ENCODE data around the gene ASGR1. TPM values are rescaled to one million over a fixed set of nuclear protein-coding genes. Genes with fewer than 3 reads are reported as not detected.

ASGR1 gene
- total RNA-seq: 1 to 10 TPM in 1 of 2 experiments, under 1 TPM in 1; 0.65 to 1.3 TPM

GRCh38 chr17:7179317-7180254 is at the start of gene ASGR1:
Gene ASGR1, minus strand, starts transcription at chr17:7179370. Its CDS starts 807 bp downstream, at chr17:7178563.
- ChIA-PET CTCF (no interaction called here), POLR2A (no interaction called here)

GRCh38 chr17:7228920-7229319 is 49.8 kb upstream of the ASGR1 start:
- ChIA-PET POLR2A (interaction anchor here (0.7 to 1.5 kb wide), 2 partner anchors 9 to 16 kb away, joined by 3 to 6 read pairs; partner anchors contain the start of genes ACADVL and DLG4), CTCF (no interaction called here)

- CTCF ChIA-PET: no interaction called here
Observed at GRCh38 chr17:7226721-7227710, 47.8 kb upstream of the ASGR1 start.

GRCh38 chr17:7225711-7226331 is 46.7 kb upstream of the ASGR1 start:
- CTCF ChIA-PET: interaction anchor here (1.2 kb wide), 1 partner anchor 9 kb away, joined by 4 read pairs; the partner anchor contains the start of gene DVL2
- POLR2A ChIA-PET: no interaction called here

More at GRCh38 chr17:7226721-7227710, 47.8 kb upstream of the ASGR1 start:
- POLR2A ChIA-PET: no interaction called here

GRCh38 chr17:7224661-7225111 is 45.5 kb upstream of the ASGR1 start:
- ChIA-PET POLR2A (no interaction called here), CTCF (interaction anchor here (1.6 kb wide), 1 partner anchor 18 kb away, joined by 3 read pairs; the partner anchor contains the start of gene GABARAP)

- ChIA-PET POLR2A (no interaction called here), CTCF (interaction anchor here (1.6 kb wide), 1 partner anchor 18 kb away, joined by 3 read pairs; the partner anchor contains the start of gene GABARAP)
Observed at GRCh38 chr17:7224110-7224509, 44.9 kb upstream of the ASGR1 start.

GRCh38 chr17:7223375-7223774 is 44.2 kb upstream of the ASGR1 start:
- POLR2A ChIA-PET: no interaction called here
- CTCF ChIA-PET: interaction anchor here (1.6 kb wide), 1 partner anchor 19 kb away, joined by 3 read pairs; the partner anchor contains the start of gene GABARAP

- ChIA-PET POLR2A (interaction anchor here (1.5 kb wide), 1 partner anchor 11 kb away, joined by 4 read pairs; the partner anchor contains the start of gene DVL2), CTCF (interaction anchor here (1.6 kb wide), 1 partner anchor 20 kb away, joined by 3 read pairs; the partner anchor contains the start of gene GABARAP)
Observed at GRCh38 chr17:7222972-7223292, 43.8 kb upstream of the ASGR1 start.

GRCh38 chr17:7222093-7222971 is 43.2 kb upstream of the ASGR1 start:
- ChIA-PET CTCF (interaction anchor here (1.3 kb wide), 1 partner anchor 74 kb away, joined by 3 read pairs; no protein-coding TSS in a partner anchor), POLR2A (interaction anchor here (1.5 kb wide), 1 partner anchor 11 kb away, joined by 4 read pairs; the partner anchor contains the start of gene DVL2)

- ChIA-PET CTCF (interaction anchor here (1.1 to 2.1 kb wide), 9 partner anchors 10 to 75 kb away, joined by 3 to 12 read pairs (median 5); partner anchors contain the start of genes CTDNEP1, DVL2, ELP5 and GABARAP), POLR2A (interaction anchor here (0.6 to 3.3 kb wide), 9 partner anchors 10 to 108 kb away, joined by 3 to 19 read pairs (median 5); partner anchors contain the start of genes DVL2, NEURL4 and PHF23)
Observed at GRCh38 chr17:7221278-7222092, 42.3 kb upstream of the ASGR1 start.

- POLR2A ChIA-PET: interaction anchor here (0.6 to 3.3 kb wide), 10 partner anchors 9 to 184 kb away, joined by 3 to 19 read pairs (median 5); partner anchors contain the start of genes DVL2, NEURL4 and PHF23
Observed at GRCh38 chr17:7220593-7221277, 41.6 kb upstream of the ASGR1 start.

GRCh38 chr17:7219812-7220592 is 40.8 kb upstream of the ASGR1 start, which contains the start of the genes ACADVL and DLG4:
Gene ACADVL, plus strand, starts transcription at chr17:7219938. Its CDS starts 47 bp downstream, at chr17:7219985.
Gene DLG4, minus strand, starts transcription at chr17:7219836.
- POLR2A ChIA-PET: interaction anchor here (0.7 to 3.3 kb wide), 11 partner anchors 10 to 183 kb away, joined by 3 to 19 read pairs (median 5); partner anchors contain the start of genes ACAP1, CTDNEP1, DVL2 and NEURL4
- CTCF ChIA-PET: interaction anchor here (0.9 to 2.1 kb wide), 10 partner anchors 12 to 174 kb away, joined by 3 to 12 read pairs (median 4); partner anchors contain the start of genes CTDNEP1, DVL2, ELP5 and PHF23

More at GRCh38 chr17:7220593-7221277, 41.6 kb upstream of the ASGR1 start:
- CTCF ChIA-PET: interaction anchor here (1.0 to 2.1 kb wide), 9 partner anchors 11 to 76 kb away, joined by 3 to 12 read pairs (median 5); partner anchors contain the start of genes CTDNEP1, DVL2, ELP5 and GABARAP

- ChIA-PET CTCF (interaction anchor here (0.9 to 2.1 kb wide), 4 partner anchors 20 to 174 kb away, joined by 3 to 12 read pairs (median 4); partner anchors contain the start of genes PHF23 and SLC2A4), POLR2A (interaction anchor here (0.6 to 3.3 kb wide), 7 partner anchors 10 to 117 kb away, joined by 3 to 19 read pairs (median 5); partner anchors contain the start of genes ACAP1, CTDNEP1, DVL2 and PHF23)
Observed at GRCh38 chr17:7219229-7219811, 40.1 kb upstream of the ASGR1 start.

GRCh38 chr17:7218758-7219157 is 39.6 kb upstream of the ASGR1 start:
- CTCF ChIA-PET: interaction anchor here (1.4 to 1.5 kb wide), 2 partner anchors 21 to 63 kb away, joined by 4 read pairs; partner anchors contain the start of genes PHF23 and SLC2A4
- POLR2A ChIA-PET: interaction anchor here (0.6 to 3.3 kb wide), 5 partner anchors 19 to 118 kb away, joined by 3 to 19 read pairs (median 5); partner anchors contain the start of genes ACAP1, CTDNEP1 and PHF23

Measured in activated CD8-positive, alpha-beta memory T cell treated with anti-CD3 and anti-CD28 coated beads for 36 hours (primary cell).